Measurements from ENCODE around the gene CNOT4.

Gene CNOT4, protein sequence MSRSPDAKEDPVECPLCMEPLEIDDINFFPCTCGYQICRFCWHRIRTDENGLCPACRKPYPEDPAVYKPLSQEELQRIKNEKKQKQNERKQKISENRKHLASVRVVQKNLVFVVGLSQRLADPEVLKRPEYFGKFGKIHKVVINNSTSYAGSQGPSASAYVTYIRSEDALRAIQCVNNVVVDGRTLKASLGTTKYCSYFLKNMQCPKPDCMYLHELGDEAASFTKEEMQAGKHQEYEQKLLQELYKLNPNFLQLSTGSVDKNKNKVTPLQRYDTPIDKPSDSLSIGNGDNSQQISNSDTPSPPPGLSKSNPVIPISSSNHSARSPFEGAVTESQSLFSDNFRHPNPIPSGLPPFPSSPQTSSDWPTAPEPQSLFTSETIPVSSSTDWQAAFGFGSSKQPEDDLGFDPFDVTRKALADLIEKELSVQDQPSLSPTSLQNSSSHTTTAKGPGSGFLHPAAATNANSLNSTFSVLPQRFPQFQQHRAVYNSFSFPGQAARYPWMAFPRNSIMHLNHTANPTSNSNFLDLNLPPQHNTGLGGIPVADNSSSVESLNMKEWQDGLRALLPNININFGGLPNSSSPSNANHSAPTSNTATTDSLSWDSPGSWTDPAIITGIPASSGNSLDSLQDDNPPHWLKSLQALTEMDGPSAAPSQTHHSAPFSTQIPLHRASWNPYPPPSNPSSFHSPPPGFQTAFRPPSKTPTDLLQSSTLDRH

DNA sequence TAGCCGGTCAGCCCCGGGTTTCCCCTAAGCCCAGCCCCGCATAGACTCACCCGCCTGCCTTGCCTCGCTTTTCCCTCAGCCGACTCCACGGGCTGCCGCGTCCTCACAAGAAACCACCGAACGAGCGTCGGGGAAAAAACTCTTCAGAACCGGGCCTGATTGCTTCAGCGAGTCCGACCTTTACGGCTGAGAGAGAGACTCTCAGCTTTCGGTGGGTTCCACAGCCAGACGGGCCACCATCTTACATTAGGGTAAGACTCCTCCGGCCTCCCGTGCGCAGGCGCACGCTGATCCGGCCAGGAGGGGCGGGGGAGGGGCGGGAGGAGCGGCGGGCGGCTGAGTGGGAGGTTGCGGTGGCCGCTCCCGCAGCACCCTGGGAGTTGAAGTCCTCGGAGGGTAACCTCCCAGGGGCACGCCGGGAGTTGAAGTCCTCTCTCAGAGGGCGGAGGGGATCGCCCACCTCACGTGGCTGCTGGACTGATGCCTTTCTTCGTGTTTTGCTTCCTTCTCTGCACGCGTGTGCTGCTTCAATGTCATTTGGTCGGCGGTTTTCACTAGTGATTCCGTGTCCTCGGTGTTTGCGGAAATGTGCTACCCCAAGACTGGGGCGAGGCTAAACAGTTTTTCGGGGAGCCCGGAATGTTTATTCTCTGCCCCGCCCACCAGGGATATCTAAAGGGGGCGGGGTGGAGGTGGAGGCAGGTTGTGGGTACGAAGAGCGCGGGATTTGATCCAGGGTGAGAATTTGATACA is at the start of gene CNOT4:
TSS of gene CNOT4 (minus strand) at position 264 of the 753 bp plus-strand sequence. CDS start 71,771 bp downstream, outside the sequence.
- DNase-seq, result peak; percentile 95

DNA sequence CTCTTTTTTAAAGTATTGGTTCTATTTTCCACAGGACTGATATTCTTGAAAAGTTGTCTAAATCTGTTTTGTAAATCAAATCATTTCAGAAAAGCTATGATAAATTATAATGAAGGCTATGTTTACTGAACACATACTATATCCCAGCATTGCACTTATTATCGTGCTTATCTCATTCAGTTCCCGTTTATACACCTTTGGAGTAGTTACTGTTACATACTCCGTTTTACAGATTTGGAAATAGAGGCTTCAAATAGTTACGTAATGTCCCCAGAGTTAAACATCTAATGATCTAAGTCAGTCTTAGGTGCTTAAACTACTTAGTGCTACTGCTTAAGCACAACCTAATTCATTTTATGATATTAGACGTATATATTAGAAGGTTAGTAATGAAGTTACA is 49.0 kb upstream of the CNOT4 start:
- no peak for DNase-seq

GRCh38 chr7:135558337-135558767 is 48.5 kb upstream of the CNOT4 start:
- DNase-seq, result peak; percentile 62 to 72

- peak; percentile 74 to 81 for DNase-seq
Measured at GRCh38 chr7:135557455-135558336, 47.8 kb upstream of the CNOT4 start, which contains the start of gene NUP205. TSS of gene NUP205 (plus strand) at chr7:135557917. CDS start at chr7:135557945, 28 bp downstream.

DNA sequence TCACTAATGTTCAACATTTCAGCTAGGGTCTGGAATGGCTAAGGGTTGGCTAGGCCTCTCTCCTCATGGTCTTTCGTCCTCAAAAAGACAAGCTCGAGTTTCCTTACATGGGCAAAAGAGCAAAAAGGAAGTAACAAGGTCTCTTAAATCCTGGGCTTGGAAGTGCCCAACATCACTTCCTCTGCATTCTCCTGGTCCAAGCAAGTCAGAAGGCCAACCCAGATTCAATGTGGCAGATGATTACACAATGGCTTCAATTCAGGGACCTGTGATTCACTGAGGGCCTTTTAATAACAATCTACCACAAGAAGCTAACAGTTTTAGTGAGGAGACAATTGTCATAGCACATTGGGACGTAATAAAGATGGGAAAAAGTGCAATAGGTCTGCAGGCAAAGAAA is 43.4 kb upstream of the CNOT4 start:
- DNase-seq, result no peak

DNA sequence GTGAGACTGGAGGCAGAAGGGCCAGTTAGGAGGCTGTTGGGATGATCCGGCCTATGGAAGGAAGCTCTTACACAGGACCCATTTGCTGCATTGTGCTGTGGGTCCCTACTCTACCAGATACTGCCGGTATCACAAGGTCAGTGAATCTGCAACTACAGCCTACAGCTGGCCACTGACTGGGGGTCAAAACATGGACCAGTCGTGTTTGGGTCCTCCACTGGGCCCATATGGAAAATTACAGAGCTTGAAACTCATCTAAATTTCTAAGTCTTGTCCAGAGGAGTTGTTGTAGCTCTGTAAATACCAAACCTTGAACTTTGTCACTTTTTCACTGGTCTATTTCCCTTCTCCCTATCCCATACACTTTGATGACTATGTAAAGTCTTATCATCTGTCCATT is 42.2 kb upstream of the CNOT4 start:
- no peak for DNase-seq

GRCh38 chr7:135550196-135550595 is 40.3 kb upstream of the CNOT4 start:
- DNase-seq, result no peak

- no peak for DNase-seq
Measured at GRCh38 chr7:135541029-135541428, 31.1 kb upstream of the CNOT4 start.

DNA sequence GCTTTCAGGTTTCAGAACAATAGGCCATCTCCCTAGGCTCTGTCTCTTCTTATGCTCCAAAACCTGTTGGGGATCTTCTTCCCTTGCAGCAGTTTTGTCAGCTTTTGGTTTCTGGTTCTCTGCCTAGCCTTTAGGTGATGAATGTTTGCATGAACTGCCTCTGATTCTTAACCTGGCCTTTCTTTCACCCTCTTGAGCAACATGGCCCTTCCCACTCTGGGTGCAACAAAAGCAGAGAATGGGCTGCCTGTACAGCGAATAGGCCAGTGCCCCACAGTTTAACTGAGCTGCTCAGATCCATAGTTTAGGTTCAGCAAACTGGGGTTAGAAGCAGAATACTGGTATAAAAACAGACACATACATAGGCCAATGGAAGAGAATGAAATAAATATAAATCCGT is 29.7 kb upstream of the CNOT4 start:
- no peak for DNase-seq

DNA sequence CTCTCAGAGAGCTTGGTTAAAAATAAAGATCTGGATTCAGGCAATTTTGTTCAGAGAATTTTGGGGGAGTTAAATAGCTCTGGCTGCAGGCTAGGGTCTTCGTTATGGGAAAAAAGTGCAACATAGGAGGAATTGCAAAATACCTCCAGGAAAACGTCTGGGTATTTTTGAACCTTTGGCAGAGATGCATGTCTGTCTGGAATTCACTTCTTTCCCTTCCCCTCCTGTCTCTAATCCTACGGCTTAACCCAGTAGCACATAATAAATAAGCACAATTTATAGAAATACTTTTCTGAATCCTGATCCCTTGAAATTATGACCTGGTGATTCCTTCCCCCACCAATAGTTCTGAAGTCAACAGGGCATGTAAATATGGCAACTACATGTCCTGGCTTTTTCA is 28.5 kb upstream of the CNOT4 start:
- no peak for DNase-seq

- no peak for DNase-seq
Measured at GRCh38 chr7:135537905-135538304, 28.0 kb upstream of the CNOT4 start.

- DNase-seq, result no peak
Measured at GRCh38 chr7:135537453-135537852, 27.6 kb upstream of the CNOT4 start.

GRCh38 chr7:135536150-135536549 is 26.2 kb upstream of the CNOT4 start:
- DNase-seq, result no peak

DNA sequence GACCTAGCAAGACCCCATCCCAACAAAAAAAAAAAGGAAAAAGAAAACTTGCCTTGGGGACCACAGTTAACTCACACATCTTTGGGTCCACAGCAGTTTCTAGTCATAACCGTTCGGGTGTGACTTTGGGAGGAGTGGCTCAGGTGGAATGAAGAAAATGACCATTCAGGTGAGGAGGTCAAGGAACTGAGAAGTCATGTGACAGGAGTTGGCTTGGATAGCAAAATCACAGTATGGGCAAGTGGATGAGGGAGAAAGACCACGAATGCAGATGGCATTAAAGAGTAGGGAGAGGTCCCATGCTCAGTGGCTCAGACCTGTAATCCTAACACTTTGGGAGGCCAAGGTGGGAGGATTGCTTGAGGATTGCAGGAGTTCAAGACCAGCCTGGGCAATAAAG is 17.1 kb upstream of the CNOT4 start:
- no peak for DNase-seq

GRCh38 chr7:135525426-135525825 is 15.5 kb upstream of the CNOT4 start:
- no peak for DNase-seq

DNA sequence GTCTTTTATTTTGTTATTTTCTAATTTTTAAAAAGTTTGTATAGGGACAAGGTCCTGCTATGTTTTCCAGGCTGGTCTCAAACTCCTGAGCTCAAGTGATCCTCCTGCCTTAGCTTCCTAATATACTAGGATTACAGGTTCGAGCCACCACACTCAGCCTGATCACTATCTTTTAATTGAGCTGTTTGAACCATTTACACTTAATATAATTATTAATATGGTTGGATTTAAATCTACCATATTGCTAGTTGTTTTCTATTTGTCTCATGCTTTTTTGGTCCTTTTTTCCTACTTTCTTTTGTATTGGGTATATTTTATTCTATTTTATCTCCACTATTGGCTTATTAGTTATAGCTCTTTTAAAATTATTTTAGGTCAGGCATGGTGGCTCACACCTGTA is 13.2 kb upstream of the CNOT4 start:
- DNase-seq, result no peak

GRCh38 chr7:135522509-135522908 is 12.6 kb upstream of the CNOT4 start:
- DNase-seq, result no peak

DNA sequence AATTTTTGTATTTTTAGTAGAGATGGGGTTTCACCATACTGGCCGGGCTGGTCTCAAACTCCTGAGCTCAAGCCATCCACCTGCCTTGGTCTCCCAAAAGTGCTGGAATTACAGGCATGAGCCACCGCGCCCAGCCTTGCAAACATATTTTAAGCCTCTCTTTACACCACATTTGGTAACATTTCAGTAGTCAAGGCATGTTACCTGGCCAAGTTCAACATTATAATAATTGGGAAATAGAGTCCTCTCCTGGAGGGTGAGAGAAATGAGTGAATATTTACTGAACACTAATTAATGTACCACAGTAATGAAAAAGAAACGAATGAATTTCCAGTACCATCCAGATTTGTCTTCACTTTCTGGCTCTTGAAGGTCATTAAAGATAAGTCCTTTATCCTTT is 10.0 kb upstream of the CNOT4 start:
- no peak for DNase-seq

DNA sequence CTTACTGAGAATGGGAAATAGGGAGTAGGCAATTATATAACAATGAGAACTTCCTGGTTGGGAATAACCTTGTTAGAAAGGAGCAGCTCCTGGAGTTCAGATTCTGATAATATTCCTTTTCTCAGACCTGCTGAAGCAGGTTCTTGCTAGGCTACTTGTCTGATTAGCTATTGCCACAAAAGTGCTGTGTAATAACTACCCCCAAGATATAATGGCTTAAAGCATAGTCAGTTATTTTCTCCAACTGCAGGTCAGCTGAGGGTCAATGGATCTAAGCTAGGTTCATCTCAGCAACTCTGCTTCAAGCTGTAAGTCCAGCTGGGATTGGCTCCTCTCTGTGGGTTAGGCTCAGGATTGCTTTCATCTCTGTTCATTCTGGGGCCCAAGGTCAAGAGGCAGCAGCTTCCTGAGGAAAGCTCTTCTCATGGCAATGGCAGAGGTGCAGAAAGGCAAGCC is 9.4 kb upstream of the CNOT4 start:
- no peak for DNase-seq

DNA sequence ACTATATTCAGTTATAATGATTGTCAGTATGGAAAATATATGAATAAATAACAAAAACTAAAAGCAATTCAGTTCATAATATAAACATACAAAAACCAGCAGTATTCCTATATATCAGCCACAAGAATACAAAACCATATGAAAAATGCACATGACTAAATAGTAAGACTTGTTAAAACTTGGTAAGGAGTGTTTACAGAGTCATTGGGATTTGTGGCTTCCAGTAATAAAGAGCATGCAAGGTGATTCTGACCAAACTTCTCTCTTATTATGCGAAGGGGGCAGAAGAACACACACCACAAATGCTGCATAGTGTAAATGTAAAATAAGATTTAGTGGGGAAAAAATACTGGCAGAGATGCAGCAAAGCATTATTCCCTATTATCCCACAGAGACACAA is 8.8 kb upstream of the CNOT4 start:
- DNase-seq, result no peak

DNA sequence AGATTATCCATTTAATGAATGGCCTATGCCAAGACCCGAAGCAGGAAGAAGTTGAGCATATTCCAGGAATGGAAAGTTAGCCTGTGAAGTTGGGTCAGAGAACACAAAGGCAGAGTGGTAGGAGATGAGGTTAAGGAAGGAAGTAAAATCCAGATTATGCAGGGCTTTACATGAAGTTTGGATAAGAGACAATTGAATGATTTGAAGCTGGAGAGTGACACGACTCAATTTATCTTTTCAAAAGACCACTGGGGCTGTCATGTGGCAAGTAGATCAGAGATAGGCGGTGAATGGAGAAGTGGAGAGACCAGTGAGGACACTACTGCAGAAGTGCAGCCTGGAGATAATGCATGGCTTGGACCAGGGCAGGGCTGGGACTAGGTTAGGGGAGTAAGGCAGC is 7.2 kb upstream of the CNOT4 start:
- DNase-seq, result no peak

DNA sequence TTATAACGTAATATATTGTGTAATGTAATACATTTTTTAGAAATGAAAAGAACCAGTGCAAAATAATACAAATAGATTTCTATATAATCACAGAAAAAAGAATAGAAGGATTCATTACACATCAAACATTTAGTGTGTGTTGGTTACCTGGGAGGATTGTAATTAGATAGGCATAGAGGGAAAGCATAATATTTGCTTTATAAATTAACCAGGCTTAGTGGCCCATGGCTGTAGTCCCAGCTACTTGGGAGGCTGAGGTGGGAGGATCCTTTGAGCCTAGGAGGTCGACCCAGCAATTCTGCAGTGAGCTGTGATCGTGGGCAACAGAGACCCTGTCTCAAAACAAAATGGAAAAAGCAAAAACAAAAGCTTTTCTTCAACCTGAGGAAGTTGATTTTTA is 5.0 kb upstream of the CNOT4 start:
- DNase-seq, result no peak
